Measurements from ENCODE around the gene FHIT.

DNA sequence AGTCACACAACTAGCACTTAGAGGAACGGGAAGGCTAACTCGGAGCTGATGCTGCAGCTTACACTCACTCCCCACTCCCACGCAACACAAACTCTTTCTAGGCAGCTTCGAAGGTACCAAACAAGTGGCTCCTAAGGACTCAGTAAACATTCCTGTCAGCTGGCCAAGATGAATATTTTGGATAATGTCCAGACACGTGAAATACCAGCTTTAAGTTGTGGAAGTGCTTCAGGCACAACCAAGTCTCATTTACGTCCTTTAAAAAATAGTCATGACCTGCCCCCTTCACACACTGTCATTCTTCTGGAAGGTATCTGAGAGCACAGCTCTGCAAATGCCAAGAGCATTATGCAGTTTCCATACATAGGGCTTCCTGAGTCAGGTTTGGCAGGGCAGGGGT, 1195.5 kb downstream of the FHIT start:
- TF ChIP-seq, protein P1, sequence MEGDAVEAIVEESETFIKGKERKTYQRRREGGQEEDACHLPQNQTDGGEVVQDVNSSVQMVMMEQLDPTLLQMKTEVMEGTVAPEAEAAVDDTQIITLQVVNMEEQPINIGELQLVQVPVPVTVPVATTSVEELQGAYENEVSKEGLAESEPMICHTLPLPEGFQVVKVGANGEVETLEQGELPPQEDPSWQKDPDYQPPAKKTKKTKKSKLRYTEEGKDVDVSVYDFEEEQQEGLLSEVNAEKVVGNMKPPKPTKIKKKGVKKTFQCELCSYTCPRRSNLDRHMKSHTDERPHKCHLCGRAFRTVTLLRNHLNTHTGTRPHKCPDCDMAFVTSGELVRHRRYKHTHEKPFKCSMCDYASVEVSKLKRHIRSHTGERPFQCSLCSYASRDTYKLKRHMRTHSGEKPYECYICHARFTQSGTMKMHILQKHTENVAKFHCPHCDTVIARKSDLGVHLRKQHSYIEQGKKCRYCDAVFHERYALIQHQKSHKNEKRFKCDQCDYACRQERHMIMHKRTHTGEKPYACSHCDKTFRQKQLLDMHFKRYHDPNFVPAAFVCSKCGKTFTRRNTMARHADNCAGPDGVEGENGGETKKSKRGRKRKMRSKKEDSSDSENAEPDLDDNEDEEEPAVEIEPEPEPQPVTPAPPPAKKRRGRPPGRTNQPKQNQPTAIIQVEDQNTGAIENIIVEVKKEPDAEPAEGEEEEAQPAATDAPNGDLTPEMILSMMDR (IDR thresholded peaks at IDR 0.05; ENCODE audit: insufficient read depth, low read length, poor library complexity, severe bottlenecking) = no peak
- TF ChIP-seq EZH2phosphoT487 (conservative IDR thresholded peaks at IDR 0.05; ENCODE audit: low read length) = no peak
